HG03558 (cell line): ENCODE measurements around the gene KRTAP10-8.
"Not testable (repeated sequence)": the region's sequence is repeated elsewhere in the genome, so short reads cannot be mapped to it uniquely, and the experiment has no call there.

Experiments
- ATAC-seq: cut with Tn5 transposase; IDR thresholded peaks from one replicate; pipeline ENCODE4 v1.9.1; 2021; ENCODE audit warnings: moderate number of reproducible peaks; ENCODE audit not compliant: unreplicated experiment; ENCODE audit errors: extremely low read depth

KRTAP10-8 gene

GRCh38 chr21:44596068-44596725, 15.7 kb upstream of the KRTAP10-8 start:
- ATAC-seq, result no peak

- ATAC-seq, result no peak
Measured at GRCh38 chr21:44598061-44598460, 13.8 kb upstream of the KRTAP10-8 start.

GRCh38 chr21:44599264-44600029, 12.4 kb upstream of the KRTAP10-8 start:
- ATAC-seq, result no peak

- ATAC-seq, result not testable (repeated sequence)
Measured at GRCh38 chr21:44600118-44600978, 11.5 kb upstream of the KRTAP10-8 start, which contains the start of gene KRTAP10-7. Gene KRTAP10-7 (plus strand): TSS chr21:44600597. CDS start chr21:44600622, 25 bp downstream.

GRCh38 chr21:44601091-44601490, 10.8 kb upstream of the KRTAP10-8 start:
- ATAC-seq, result not testable (repeated sequence)

GRCh38 chr21:44601596-44602462, 10.1 kb upstream of the KRTAP10-8 start:
- no peak for ATAC-seq

- ATAC-seq, result no peak
Measured at GRCh38 chr21:44602463-44602850, 9.4 kb upstream of the KRTAP10-8 start.

GRCh38 chr21:44603109-44603875, 8.6 kb upstream of the KRTAP10-8 start:
- ATAC-seq, result no peak

- no peak for ATAC-seq
Measured at GRCh38 chr21:44603911-44604310, 8.0 kb upstream of the KRTAP10-8 start.

- no peak for ATAC-seq
Measured at GRCh38 chr21:44606495-44606894, 5.4 kb upstream of the KRTAP10-8 start.

GRCh38 chr21:44609193-44609592, 2.7 kb upstream of the KRTAP10-8 start:
- no peak for ATAC-seq

- not testable (repeated sequence) for ATAC-seq
Measured at GRCh38 chr21:44610157-44610843, 1.6 kb upstream of the KRTAP10-8 start.

- no peak for ATAC-seq
Measured at GRCh38 chr21:44611551-44611950, 328 bp upstream of the KRTAP10-8 start.

- no peak for ATAC-seq
Measured at GRCh38 chr21:44612669-44613229, 870 bp downstream of the KRTAP10-8 start.

- no peak for ATAC-seq
Measured at GRCh38 chr21:44613386-44614155, 1.7 kb downstream of the KRTAP10-8 start.

GRCh38 chr21:44614161-44614631, 2.3 kb downstream of the KRTAP10-8 start:
- no peak for ATAC-seq

GRCh38 chr21:44614961-44615391, 3.1 kb downstream of the KRTAP10-8 start:
- no peak for ATAC-seq
